EH (cell line): Measurements from ENCODE around the gene YBEY.
"Not testable (repeated sequence)": the region's sequence is repeated elsewhere in the genome, so short reads cannot be mapped to it uniquely, and the experiment has no call there.

Source experiments
- DNase-seq: peaks from one replicate; pipeline ENCODE4 v3.0.0-alpha.2; 2015; ENCODE audit warnings: low read depth

Gene YBEY

GRCh38 chr21:46304437-46304836, 18.3 kb downstream of the YBEY start:
- DNase-seq = no peak

DNA sequence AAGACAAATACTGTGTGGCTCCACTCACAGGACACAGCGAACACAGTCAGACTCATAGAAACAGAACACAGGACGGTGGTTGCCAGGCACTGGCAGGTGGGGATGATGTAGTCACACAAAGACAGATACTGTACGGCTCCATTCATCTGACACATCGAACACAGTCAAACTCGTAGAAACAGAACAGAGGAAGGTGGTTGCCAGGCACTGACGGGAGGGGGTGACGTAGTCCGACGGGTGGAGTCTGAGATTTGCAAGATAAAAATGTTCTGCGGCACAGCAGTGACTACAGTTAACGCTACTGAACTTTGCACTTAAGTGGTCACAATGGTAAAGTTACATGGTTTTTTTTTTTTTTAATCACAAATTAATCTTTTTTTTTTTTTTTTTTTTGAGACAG, 18.8 kb downstream of the YBEY start:
- DNase-seq = no peak

GRCh38 chr21:46307625-46308024, 21.5 kb downstream of the YBEY start:
- peak; percentile 70 for DNase-seq

- DNase-seq = no peak
Observed at GRCh38 chr21:46308431-46308830, 22.3 kb downstream of the YBEY start.

DNA sequence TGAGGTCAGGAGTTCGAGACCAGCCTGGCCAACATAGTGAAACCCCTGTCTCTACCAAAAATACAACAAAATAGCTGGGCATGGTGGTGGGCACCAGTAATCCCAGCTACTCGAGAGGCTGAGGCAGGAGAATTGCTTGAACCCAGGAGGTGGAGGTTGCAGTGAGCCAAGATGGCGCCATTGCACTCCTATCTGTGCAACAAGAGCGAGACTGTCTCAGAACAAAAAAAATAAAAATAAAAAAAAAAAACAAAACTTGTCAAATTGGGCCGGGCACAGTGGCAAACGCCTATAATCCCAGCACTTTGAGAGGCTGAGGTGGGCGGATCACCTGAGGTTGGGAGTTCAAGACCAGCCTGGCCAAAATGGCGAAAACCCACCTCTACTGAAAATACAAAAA, 24.1 kb downstream of the YBEY start:
- DNase-seq = not testable (repeated sequence)

- no peak for DNase-seq
Observed at GRCh38 chr21:46311568-46311967, 25.4 kb downstream of the YBEY start.

DNA sequence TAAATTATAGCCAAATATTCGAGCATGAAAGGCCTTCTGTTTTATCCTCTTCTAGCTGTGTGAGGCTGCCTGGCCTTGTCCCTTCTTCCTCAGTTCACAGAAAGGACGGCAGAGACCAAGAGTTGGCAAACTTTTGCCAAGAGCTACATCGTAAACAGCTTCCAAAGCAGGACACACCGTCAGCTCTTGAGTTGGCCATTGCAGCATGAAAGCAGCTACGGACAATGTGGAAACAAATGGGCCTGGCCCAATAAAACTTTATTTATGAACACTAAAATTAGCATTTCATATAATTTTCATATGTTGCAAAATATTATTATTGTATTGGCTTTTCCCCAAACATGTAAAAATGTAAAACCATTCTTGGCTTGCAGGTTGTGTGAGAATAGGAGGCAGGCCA, 26.8 kb downstream of the YBEY start:
- no peak for DNase-seq

DNA sequence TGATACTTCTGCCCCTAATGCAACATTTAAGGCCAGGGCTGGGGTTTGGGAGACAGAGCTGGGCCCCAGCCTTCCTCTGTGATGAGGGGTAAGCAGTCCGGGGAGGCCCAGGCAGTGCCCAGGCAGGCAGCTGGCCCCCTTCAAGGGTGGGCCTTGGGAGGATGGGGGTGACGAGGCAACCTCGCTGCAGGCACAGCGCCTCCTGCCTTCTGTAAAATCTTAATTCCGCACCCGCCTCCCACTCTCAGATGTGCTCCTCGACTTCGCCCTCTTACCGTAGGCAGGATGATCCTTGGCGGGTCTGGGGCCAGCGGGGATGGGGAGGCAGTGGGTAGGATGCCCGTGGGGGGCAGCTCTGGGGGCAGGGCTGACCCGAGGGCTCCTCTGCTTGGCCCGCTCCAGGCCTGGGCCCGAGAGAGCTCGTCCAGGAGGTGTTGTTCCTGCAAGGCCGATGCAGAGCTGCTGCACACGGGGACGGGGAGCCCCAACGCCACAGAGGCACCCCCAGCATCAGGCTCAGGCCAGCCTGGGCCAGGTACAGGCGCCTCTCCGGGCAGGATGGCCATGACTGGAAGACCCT, 28.4 kb downstream of the YBEY start:
- no peak for DNase-seq

- no peak for DNase-seq
Observed at GRCh38 chr21:46316708-46317324, 30.7 kb downstream of the YBEY start.

- DNase-seq = no peak
Observed at GRCh38 chr21:46317710-46318463, 31.7 kb downstream of the YBEY start.

- DNase-seq = no peak
Observed at GRCh38 chr21:46318464-46318845, 32.3 kb downstream of the YBEY start.

DNA sequence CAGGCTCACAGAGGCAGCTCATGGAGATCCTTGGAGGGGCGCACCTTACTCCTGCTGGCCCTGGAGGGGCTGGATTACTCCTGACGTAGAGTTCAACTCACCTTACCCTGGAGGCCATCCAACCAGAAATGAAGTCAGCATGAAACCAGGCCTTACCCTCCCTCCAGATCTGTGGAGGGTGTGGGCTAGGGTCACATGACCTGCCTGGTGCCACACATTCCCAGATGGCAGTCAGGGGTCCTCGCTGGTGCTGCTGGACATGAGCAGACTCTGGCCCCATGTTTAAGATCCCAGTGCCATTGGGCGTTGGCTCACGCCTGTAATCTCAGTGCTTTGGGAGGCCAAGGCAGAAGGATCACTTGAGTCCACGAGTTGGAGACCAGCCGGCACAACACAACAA, 33.0 kb downstream of the YBEY start:
- no peak for DNase-seq

- no peak for DNase-seq
Observed at GRCh38 chr21:46320331-46320801, 34.2 kb downstream of the YBEY start.

DNA sequence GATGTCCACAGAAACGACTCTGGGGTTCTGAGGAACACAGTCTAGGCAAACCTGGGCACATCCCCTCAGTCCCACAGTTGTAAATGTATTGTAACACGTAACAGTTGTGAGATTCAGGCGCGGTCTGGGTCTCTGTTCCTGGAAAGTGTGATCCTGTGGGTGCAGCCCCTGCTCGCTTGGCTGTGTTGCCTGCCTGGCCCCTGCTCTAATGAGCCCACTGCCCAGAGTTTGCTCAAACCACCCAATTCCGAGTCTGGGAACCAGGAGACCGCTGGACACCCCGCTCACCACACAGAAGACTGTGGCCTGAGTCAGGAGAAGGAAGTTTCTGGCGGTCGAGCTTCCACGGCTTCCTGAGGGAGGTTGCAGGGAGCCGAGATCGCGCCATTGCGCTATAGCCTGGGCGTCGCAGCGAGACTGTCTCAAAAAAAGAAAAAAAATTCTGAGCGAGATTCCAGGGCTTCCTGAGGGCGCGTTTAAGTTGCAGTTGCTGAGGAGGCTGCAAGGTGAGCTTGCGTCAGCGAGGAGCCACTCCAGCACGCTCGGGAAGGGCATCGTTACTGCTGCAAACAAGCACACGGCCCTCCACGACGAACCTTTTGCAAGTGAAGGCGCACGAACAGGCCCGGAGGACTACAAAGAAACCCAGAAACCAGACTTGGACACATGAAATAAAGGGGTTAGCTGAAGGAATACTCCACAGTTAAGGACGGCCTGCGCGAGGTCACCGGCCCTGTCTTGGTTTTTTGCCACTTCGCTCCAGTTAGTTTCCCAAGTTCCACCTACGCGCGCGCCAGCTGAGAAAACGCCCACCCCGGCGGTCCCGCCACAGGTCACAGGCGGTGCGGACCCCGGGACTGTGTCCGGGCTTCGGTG, 36.4 kb downstream of the YBEY start:
- peak; percentile 70 for DNase-seq

GRCh38 chr21:46323227-46323709, 37.1 kb downstream of the YBEY start:
- peak; percentile 11 for DNase-seq

GRCh38 chr21:46323710-46324389, 37.7 kb downstream of the YBEY start, which contains the start of the genes C21orf58 and PCNT:
Gene C21orf58, minus strand, starts transcription at chr21:46323870. Its CDS starts 1,132 bp downstream, at chr21:46322738.
Gene PCNT, plus strand, starts transcription at chr21:46324156. Its CDS starts 73 bp downstream, at chr21:46324229.
- DNase-seq = peak; percentile 98

- DNase-seq = peak; percentile 84
Observed at GRCh38 chr21:46324390-46325072, 38.4 kb downstream of the YBEY start.

DNA sequence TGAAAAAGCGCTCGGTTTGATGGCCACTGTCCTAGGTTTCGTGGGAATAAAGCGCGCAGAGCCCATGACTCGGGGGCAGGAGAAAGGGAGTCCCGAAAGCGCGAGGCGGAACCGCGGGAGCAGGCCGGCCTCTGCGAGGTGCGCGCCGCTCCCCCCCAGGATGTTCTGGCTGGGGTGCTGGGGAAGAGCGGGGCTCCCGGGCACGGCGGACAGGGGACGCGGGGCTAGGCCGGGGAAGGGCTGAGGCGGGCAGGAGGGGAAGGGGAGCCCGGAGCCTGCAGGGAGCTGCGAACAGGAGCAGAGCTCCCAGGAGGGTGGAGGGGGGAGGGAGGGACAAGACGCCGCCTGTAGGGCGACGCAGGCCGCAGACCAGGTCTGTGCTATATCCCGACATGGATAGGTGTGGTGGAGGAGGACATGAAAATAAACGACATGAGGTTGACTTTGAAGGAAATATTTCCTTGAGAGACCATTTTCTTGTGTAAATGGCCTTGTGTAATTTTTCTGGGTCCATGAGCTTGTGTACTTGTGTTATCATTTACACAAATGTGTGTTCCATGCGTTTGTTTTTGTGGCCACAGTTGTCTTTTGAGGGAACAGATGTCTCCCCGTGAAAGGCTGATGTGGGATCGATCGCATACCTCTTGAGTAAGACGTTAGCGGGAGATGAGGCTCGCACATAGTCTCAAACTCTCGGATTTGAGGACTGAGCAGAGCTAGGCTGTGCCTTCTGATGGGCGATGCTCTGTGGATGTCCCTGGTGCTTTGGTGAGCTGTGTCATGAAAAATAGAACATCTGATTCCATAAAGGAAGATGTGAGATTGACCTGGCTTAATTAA, 39.2 kb downstream of the YBEY start:
- peak; percentile 61 for DNase-seq

GRCh38 chr21:46326110-46326703, 40.1 kb downstream of the YBEY start:
- DNase-seq = no peak
